ENCODE data around the gene FAM83C.

DNA sequence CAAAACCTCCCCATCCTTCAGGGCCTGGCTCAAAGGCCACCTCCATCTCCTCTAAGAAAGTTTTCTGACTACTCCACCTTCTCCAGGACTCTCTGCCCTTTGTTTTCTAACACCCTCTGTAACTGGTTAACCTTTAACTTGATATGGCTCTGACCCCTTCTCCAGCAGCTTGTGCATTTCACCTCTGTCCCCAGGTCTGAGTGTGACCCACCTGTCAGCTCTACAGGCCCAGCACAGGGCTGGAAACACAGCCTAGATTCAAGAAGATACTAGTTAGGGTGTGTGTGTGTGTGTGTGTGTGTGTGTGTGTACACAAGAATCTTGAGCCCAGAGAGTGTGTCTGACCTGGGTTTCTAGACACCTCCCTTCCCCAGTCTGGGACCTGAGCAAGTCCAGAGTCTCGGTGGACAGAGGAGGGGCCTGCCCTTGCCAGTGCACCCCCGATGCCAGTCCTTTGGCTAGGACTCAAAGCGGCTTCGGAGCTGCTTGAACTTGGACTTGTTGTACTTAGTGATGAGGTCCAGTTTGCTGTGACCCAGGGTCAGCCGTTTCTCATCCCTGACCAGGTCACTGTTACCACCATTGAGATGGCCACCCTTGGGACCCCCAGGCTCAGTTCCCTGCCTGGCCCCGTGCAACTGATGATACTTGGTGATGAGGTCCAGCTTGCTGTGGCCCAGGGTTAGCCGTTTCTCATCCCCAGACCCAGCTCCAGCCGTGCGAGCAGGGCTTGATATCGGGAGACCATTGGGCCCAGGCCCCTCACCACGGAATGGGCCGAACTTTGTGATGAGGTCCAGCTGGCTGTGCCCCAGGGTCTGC is 5.9 kb downstream of the FAM83C start:
- TF ChIP-seq POLR2A (IDR thresholded peaks at IDR 0.05) = no peak
- TF ChIP-seq, protein P1, sequence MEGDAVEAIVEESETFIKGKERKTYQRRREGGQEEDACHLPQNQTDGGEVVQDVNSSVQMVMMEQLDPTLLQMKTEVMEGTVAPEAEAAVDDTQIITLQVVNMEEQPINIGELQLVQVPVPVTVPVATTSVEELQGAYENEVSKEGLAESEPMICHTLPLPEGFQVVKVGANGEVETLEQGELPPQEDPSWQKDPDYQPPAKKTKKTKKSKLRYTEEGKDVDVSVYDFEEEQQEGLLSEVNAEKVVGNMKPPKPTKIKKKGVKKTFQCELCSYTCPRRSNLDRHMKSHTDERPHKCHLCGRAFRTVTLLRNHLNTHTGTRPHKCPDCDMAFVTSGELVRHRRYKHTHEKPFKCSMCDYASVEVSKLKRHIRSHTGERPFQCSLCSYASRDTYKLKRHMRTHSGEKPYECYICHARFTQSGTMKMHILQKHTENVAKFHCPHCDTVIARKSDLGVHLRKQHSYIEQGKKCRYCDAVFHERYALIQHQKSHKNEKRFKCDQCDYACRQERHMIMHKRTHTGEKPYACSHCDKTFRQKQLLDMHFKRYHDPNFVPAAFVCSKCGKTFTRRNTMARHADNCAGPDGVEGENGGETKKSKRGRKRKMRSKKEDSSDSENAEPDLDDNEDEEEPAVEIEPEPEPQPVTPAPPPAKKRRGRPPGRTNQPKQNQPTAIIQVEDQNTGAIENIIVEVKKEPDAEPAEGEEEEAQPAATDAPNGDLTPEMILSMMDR (IDR thresholded peaks at IDR 0.05) = no peak

Measured in uterus (tissue), 2 donors.